ENCODE measurements around the gene TSGA10IP. TPM values are rescaled to one million over a fixed set of nuclear protein-coding genes. Genes with fewer than 3 reads are reported as not detected.
A peak's percentile ranks its signal among the peaks of the same experiment; 100 is the strongest.

TSGA10IP gene
- polyA plus RNA-seq, 3 donors = not detected

DNA sequence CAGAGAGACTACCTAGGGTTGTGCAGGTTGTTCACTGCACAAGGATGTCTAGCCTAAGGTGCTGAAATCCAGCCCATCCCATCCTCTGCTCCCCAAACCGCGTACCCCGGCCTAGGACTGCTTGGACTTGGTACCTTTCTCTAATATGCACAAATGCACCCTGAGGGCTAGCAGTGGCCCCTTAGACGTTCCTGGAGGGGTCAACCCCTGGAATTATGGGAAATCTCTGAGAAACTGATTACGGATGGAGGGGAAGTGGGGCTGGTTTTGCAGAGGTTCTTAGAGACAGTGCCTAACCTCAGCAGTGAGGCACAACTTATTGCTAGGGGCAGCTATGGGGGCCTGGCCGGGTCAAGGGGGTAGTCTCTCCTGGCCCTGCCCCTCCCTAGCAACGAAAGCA, 28.9 kb upstream of the TSGA10IP start:
- H3K27ac ChIP-seq (ENCODE audit: low read depth, low read length) = no peak overlapping the region
- 66 to 71% (median 66%) methylated on average over 7 of the region's 7 CpGs for WGBS, 3 donors

DNA sequence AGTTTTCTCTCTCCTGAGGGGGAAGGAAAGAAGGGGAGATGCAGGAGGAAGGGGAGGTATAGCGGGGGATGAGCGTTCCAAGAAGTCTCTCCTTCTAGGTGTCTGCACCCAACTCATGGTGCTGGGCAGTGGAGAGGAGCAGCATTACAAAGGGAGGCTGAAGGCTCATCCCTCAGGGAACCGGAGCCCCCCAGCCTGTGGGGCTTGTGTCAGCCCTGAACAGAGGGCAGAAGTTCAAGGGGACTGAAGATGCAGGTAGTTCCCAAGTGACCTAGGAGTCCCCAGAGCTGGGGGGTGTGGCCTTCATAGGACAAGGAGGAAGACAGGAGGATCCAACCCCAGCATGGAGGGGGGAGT, 28.2 kb upstream of the TSGA10IP start:
- 90 to 100% (median 92%) methylated on average over 3 of the region's 3 CpGs for WGBS, 3 donors
- H3K27ac ChIP-seq (ENCODE audit: low read depth, low read length) = no peak overlapping the region

DNA sequence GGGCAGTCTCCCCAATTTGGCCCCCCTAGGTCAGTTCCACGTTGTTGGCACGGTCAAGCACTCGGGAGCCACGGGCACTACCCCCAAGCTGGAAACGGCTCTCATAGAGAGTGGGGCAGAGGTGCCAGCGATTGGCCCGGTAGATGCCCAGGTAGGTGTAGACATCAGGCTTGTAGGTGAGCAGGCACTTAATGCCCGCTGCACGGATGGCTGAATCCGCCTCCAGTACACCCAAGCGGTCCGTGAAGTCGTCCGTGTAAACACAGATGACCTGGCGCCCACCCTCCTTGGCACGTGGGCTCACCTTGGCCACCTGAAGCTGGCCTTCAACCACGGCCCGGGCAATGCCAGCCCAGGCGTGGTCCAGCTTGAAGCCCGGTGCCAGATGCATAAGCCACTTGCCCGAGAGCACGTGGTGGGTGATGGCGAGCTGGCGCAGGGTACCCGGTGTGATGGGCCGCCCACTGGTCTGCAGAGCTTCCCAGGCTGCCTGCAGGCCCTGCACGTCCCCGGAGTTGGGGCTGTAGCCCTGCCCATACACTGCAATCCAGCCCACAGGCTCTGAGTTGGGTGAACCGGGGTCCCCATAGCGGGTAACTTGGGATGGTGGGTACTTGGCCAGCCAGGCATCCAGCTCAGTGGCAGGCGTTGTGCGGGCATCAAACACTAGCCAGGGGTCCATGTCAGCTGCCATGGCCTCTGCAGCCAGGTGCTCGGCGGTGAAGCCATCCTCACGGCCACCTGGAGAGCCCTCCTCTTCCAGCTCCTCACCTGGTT, 27.7 kb upstream of the TSGA10IP start:
- no peak overlapping the region for H3K27ac ChIP-seq (ENCODE audit: low read depth, low read length)
- 77 to 83% (median 82%) methylated on average over 35 of the region's 35 CpGs for WGBS, 3 donors

DNA sequence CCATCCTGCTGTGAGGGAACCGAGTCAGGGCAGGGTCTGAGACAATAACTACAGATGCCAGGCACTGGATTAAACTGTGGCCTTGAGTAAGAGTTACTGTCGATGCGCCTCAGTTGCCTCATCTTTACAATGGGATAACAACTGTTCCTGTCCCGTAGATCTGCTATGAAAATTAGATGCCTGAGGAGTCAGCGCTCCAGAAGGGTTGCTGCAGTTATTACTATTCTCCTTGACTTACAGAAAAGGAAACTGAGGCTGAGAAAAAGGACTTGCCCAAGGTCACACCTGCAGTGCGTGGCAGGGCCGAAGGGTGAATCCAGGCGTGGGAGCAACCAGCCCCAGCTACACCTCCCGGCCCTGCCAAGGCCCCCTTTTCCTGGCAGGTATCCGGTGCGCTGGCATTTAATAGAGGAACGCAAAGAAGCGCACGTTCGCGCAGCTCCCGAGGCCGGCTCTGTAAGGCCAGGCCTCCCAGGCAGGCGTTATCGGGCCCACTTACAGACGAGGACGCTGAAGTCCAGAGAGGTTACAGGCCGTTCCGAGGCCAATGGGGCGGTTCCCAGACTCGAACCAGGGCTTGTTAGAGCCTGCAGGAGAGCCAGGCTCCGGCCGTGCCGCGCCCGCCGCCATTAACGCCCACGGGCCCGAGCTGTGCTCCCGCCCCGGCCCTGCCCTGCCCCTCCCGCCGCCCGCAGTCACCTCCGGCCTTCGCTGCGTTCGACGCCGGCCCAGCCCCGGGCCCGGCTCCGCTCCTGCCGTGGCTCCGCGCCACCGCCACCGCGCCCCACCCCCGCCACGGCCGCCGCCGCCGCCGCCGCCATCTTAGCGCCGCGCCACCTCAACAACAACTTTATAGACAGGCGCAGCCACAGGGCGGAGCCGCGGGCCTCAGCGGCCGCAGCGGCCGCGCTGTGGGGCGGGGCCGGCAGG, 26.8 kb upstream of the TSGA10IP start, which contains the start of gene C11orf68:
Gene C11orf68 (minus strand): TSS at position 852 of the 930 bp plus-strand sequence. CDS start 31 bp downstream, at position 821.
- 4 to 8% (median 6%) methylated on average over 28 to 77 of the region's 77 CpGs for WGBS, 3 donors

GRCh38 chr11:65919141-65919572, 26.1 kb upstream of the TSGA10IP start, which contains the start of gene DRAP1:
Gene DRAP1 (plus strand): TSS chr11:65919426. CDS start chr11:65919502, 76 bp downstream.
- peak within 1 kb of the TSS; percentile 56 for H3K27ac ChIP-seq (ENCODE audit: low read depth, low read length)
- 1 to 3% (median 1%) methylated on average over 39 to 59 of the region's 59 CpGs for WGBS, 3 donors

More for the DNA sequence above, 26.8 kb upstream of the TSGA10IP start, which contains the start of gene C11orf68:
- peak within 1 kb of the TSS; percentile 56 for H3K27ac ChIP-seq (ENCODE audit: low read depth, low read length)

GRCh38 chr11:65919573-65920371, 25.5 kb upstream of the TSGA10IP start:
- 0 to 1% (median 1%) methylated on average over 42 to 60 of the region's 60 CpGs for WGBS, 3 donors
- H3K27ac ChIP-seq (ENCODE audit: low read depth, low read length) = peak overlapping the region; percentile 56

DNA sequence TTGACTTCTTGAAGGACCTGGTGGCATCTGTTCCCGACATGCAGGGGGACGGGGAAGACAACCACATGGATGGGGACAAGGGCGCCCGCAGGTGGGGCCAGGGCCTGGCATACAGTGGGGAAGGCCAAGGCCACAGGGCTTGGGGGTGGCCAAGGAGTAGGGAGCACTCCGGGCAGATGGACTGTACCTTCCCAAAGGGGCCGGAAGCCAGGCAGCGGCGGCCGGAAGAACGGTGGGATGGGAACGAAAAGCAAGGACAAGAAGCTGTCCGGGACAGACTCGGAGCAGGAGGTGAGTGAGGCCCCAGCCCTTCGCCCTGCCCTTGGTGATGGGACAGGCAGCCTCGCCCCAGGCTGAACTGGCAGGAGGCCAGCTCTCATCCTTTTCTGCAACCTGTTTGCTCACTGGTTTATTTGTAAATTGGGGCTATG, 24.9 kb upstream of the TSGA10IP start:
- no peak overlapping the region for H3K27ac ChIP-seq (ENCODE audit: low read depth, low read length)
- 56 to 61% (median 57%) methylated on average over 15 of the region's 15 CpGs for WGBS, 3 donors

DNA sequence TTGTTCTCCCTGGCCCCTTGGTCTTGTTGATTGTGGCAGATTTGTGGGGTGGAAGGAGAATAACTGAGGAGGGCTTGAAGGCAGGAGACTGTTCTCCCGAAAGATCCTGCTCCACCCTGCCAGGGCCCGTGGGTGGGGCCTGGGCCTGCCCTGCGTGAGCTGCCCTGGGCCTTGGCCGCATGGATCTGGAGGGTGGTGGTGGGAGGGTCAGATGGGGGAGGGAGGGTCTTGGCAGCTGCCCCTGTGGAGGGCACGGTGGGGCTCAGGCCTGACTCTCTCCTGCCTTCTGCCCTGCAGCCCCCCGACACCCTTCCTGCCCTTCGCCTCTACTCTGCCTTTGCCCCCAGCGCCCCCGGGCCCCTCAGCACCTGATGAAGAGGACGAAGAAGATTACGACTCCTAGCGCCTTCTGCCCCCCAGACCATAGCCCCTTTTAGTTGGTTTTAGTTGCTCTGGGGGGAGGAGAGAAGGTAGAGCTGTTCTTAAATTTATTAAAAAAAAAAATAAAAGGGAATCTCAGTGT, 24.2 kb upstream of the TSGA10IP start:
- no peak overlapping the region for H3K27ac ChIP-seq (ENCODE audit: low read depth, low read length)
- WGBS, 3 donors = 81 to 95% (median 87%) methylated on average over 12 of the region's 12 CpGs

- H3K27ac ChIP-seq (ENCODE audit: low read depth, low read length) = no peak overlapping the region
- WGBS, 3 donors = 92 to 96% (median 93%) methylated on average over 7 to 10 of the region's 10 CpGs
Measured at GRCh38 chr11:65921876-65922275, 23.4 kb upstream of the TSGA10IP start.

GRCh38 chr11:65922565-65922964, 22.7 kb upstream of the TSGA10IP start:
- H3K27ac ChIP-seq (ENCODE audit: low read depth, low read length) = no peak overlapping the region
- WGBS, 3 donors = 57 to 67% (median 63%) methylated on average over 3 of the region's 3 CpGs

- WGBS, 3 donors = 38 to 69% (median 57%) methylated on average over 2 of the region's 2 CpGs
- no peak overlapping the region for H3K27ac ChIP-seq (ENCODE audit: low read depth, low read length)
Measured at GRCh38 chr11:65925397-65925796, 19.9 kb upstream of the TSGA10IP start.

- WGBS, 3 donors = 35 to 48% (median 47%) methylated on average over 9 of the region's 9 CpGs
- no peak overlapping the region for H3K27ac ChIP-seq (ENCODE audit: low read depth, low read length)
Measured at GRCh38 chr11:65927904-65928397, 17.3 kb upstream of the TSGA10IP start.

DNA sequence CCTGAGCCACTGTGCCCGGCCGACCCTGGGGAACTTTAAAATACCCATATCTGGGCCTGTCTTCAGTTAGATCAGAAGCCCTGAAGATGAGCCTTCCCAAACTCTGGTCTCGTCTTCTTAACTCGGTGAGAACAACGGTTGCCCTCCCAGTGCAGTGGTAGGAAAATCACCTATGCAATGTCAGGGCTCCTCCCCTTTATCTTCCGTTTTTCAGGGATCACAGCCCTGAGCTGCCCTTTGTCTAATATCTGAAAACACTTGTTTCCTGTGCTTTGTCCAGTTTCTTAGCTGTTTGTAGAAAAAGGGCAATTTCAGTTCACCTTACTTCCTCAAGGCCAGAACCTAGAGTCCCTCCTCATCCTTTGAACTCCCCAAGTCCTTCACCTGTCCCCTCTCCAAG, 16.6 kb upstream of the TSGA10IP start:
- 50 to 63% (median 52%) methylated on average over 6 of the region's 6 CpGs for WGBS, 3 donors
- no peak overlapping the region for H3K27ac ChIP-seq (ENCODE audit: low read depth, low read length)

GRCh38 chr11:65931773-65932557, 13.3 kb upstream of the TSGA10IP start:
- 51 to 63% (median 60%) methylated on average over 13 of the region's 13 CpGs for WGBS, 3 donors
- H3K27ac ChIP-seq (ENCODE audit: low read depth, low read length) = no peak overlapping the region

DNA sequence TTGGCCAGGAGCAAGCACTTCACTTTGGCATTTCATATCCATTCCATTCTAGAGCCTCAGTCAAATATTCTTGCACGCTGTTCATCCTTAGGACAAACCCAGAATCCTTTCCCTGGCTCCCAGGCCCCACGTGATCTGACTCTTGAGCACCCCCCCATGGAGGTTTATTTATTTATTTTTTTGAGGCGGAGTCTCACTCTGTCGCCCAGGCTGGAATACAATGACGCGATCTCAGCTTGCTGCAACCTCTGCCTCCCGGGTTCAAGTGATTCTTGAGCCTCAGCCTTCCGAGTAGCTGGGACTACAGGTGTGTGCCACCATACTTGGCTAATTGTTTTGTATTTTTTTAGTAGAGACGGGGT, 12.7 kb upstream of the TSGA10IP start:
- WGBS, 3 donors = 40 to 44% (median 43%) methylated on average over 9 of the region's 9 CpGs
- H3K27ac ChIP-seq (ENCODE audit: low read depth, low read length) = no peak overlapping the region

DNA sequence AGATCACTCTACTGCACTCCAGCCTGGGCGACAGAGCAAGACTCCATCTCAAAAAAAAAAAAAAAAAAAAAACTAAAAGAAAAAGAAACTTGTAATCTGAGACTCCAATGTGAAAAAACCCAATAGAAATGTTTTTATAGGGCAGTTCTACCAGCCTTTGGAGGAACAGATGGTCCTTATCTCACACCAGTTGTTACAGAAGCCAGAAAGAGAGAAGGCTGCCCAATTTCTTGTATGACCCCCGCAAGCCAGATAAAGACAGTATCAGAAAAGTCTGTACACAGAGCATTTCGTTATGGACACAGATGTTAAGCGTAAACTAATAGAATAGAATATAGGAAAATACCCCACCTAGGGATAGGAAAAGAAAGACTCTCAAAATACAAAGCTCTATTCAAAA, 11.3 kb upstream of the TSGA10IP start:
- H3K27ac ChIP-seq (ENCODE audit: low read depth, low read length) = no peak overlapping the region
- 33 to 64% (median 62%) methylated on average over 4 of the region's 4 CpGs for WGBS, 3 donors

- 48 to 65% (median 55%) methylated on average over 4 of the region's 4 CpGs for WGBS, 3 donors
- H3K27ac ChIP-seq (ENCODE audit: low read depth, low read length) = no peak overlapping the region
Measured at GRCh38 chr11:65937766-65938165, 7.5 kb upstream of the TSGA10IP start.
